GM18867 (cell line): ENCODE measurements around the gene IGSF21.
"Not testable (repeated sequence)": the region's sequence is repeated elsewhere in the genome, so short reads cannot be mapped to it uniquely, and the experiment has no call there.

Source experiments
- ATAC-seq: cut with Tn5 transposase; IDR thresholded peaks from one replicate; pipeline ENCODE4 v1.9.1; 2021; ENCODE audit warnings: mild to moderate bottlenecking, moderate library complexity; ENCODE audit not compliant: unreplicated experiment

Gene IGSF21

DNA sequence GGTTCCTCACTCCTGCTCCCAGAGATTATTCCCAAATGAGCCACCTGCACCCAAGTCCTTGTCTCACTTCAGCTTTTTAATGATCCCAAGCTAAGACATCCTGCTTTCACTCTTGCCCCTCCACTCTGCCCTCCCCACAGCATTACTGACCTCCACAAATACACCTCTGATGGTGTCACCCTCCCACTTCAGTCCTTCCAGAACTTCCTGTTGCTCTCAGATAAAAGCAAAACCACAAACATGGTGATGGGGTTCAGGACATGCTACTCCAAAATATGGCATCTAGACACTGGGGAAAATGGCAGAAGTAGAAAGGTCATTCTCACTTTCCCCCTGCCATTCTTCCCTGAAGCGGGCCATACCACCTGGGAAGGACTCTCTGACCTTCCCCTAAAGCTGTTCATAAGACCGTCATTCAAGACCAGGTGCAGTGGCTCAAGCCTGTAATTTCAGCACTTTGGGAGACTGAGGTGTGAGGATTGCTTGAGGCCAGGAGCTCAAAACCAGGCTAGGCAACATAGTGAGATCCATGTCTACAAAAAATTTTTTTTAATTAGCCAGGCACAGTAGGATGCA, 307.4 kb downstream of the IGSF21 start:
- ATAC-seq: no peak

DNA sequence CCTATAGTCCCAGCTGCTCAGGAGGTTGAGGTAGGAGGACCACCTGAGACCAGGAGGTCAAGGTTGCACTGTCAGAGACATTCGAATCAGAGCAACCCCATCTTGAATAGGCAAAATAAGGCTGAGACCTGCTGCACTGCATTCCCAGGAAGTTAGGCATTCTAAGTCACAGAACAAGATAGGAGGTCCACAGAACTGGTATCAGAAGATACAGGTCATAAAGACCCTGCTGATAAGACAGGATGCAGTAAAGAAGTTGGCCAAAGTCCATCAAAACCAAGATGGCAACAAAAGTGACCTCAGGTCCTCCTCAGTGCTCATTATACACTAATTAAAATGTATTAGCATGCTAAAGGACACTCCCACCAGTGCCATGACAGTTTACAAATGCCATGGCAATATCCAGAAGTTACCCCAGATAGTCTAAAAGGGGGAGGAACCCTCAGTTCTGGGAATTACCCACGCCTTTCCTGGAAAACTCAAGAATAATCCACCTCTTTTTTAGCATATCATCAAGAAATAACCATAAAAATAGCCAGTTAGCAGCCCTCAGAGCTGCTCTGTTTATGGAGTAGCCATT, 307.9 kb downstream of the IGSF21 start:
- ATAC-seq: no peak

DNA sequence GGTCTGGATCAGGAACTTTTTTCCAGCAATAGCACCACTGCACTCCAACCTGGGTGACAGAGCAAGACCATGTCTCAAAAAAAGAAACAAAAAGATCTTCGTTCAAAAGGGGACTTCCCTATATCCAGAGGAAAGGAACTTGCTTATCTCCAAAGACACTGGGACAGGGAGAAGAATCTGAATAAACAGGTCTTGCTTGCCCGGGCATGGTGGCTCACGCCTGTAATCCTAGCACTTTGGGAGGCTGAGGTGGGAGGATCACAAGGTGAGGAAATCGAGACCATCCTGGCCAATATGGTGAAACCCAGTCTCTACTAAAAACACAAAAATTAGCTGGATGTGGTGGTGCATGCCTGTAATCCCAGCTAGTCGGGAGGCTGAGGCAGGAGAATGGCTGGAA, 308.5 kb downstream of the IGSF21 start:
- ATAC-seq: not testable (repeated sequence)

DNA sequence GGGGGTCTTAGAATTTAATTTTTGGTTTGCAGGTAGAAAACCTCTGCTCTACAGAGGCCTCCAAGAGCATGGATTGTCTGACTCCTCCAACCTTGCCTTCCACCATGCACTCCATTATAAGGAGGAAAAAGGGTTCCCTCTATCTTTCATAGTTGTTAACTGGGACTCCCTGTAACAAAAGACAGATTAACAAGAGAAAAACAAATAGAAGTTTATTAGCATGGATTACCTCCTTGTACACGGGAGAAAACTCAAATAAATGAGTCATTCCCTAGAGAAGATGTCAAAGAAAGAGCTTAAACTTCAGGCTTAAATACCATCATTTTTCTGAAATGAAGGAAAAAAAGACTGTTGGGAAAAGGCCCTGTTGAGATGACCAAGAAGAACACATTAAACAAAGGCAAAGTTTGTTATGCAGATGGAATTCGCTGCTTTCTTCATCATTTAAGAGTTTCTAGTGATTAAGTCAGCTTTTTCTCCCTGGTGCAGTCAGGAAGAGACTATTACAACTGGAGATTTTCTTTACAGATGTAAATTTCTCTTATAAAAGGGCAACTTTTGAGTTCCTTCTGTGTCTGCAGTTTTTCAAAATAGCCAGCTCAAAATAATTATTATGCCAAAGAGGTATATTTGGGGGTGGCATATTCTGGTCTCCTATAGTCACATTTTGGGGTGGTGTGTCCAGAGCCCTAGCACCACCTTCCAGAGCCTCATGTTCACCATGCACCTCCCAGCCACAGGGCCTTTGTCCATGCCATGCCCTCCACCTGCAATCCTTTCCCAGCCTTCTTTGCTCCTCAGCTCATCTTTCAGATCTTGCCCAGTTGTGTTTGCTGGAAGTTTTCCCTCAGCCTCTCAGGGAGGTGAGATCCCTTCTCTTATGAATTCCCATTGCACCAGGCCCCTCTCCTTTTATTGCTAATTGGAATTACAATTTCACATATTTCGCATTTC, 310.0 kb downstream of the IGSF21 start:
- no peak for ATAC-seq

DNA sequence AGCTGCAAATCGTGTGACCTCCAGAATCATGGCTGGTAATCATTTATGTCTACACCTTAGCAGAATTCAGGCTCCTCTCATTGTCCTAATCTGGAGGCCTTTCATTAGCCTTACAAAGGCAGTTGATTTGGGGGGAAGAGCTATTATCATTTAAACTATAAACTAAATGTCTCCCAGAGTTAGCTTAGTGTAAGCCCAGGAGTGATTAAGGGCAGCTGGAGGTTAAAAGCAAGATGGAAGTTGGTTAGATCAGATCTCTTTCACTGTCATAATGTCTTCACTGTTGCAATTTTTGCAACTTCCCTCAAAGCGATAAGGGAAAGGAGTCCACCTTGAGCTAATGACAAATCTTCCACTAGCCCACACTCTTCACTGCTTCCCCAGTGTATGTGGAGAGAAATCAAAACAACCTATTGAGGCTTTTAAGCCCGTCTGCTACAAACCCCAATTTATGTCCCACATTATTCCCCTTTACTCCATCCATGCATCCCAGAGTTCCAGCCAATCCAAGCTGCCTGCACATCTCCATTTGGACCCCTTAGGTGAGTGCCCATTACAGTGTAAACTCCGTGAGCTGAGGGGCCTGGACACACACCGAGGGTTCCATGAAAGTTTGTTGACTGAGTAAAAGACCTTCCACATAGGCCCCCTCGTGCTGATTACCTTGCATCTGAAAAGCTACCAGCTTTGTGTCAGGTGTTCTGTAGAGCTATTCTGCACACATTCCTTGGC, 311.7 kb downstream of the IGSF21 start:
- no peak for ATAC-seq

DNA sequence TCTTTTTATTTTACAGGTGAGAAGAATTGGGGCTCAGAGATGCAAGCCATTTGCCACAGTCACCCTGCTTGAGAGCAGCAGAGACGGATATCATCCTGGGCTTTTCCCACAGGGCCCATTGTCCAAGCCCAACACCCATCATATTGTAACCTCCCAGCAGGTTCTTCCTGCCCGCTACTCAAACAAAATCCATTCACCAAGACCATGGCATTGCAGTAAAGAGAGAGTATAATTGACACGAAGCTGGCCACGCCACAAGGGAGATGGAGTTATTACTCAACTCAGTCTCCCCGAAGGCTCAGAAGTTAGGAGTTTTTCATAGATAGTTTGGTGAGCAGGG, 312.2 kb downstream of the IGSF21 start:
- ATAC-seq: no peak

DNA sequence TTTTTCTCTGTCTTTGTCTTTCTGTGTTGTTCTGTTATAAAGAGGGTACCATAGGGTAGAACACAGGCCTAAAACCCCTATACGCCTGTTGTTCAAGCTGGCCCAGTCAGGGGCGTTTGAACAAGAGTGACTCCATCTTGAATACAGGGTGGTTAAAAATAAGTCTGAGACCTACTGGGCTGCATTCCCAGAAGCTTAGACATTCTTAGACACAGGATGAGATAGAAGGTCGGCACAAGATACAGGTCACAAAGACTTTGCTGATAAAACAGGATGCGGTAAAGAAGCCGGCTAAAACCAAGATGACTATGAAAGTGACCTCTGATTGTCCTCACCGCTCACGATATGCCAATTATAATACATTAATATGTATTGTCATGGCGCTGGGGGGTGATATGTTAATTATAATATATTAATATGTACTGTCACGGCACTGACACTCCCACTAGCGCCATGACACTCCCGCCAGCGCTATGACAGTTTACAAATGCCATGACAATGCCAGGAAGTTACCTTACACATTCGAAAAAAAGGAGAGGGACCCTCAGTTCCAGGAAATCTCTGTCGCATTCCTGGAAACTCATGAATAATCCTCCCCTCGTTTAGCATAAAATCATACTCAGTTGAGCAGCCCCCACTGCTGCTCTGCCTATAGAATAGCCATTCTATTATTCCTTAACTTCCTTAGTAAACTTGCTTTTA, 314.6 kb downstream of the IGSF21 start:
- ATAC-seq: no peak

DNA sequence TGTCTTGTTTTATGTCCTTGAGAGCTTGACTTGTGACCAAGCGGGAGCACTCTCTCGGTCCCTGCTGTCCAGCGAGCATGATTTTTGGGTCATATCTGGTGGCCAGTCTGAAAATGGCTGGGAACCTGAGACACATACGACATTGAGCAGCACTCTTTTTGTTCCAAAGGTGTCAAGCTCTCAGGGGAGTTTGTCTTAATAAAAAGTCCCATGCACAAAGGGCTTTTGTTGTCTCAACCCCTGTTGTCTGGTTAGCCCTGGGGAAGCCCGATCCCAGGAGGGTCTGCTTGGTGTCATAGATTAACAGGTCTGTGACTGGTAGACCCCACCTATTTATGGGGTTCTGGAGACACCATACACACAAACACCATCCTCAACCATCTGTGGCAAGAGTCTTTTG, 315.4 kb downstream of the IGSF21 start:
- ATAC-seq: no peak

DNA sequence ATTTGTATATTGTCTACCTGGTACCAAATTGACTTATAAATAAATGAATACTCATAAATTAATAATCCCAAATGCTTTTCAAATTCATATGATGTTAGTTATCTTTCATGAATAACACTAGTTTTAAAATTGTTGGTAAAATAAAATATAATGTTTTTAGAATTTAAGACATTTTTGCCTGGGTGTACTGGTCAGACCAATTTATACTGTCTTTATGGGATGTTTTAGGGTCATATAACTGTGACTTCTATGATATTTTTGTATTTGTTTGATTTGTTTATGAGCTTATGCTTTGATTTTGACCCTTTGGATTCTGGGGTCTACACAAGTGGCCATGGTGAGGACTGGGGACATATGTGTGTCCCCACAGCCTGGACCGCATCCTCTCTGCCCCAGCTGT, 319.0 kb downstream of the IGSF21 start:
- ATAC-seq: no peak
